ENCODE measurements around the gene GTPBP2. TPM values are rescaled to one million over a fixed set of nuclear protein-coding genes. Genes with fewer than 3 reads are reported as not detected.

GTPBP2 gene
- total and polyA plus RNA-seq, 4 donors, result 22.9 to 62.8 (median 61.4) TPM

Other genes with a start within 250 kb of the GTPBP2 start
- 10 to 100 TPM; 19.5 to 30.5 TPM for gene ABCC10, start 201.7 kb downstream of the GTPBP2 start, total RNA-seq
- gene ABCC10, start 201.7 kb downstream of the GTPBP2 start, polyA plus RNA-seq, result 10 to 100 TPM in 1 of 2 donors, 1 to 10 TPM in 1; 1.4 to 35.1 TPM
- not detected for gene DLK2, start 173.7 kb downstream of the GTPBP2 start, total RNA-seq
- not detected for gene DLK2, start 173.7 kb downstream of the GTPBP2 start, polyA plus RNA-seq
- gene TJAP1, start 151.7 kb downstream of the GTPBP2 start, total RNA-seq, result 10 to 100 TPM; 30.6 to 35.5 TPM
- 10 to 100 TPM in 1 of 2 donors, 1 to 10 TPM in 1; 6.3 to 38.7 TPM for gene TJAP1, start 151.7 kb downstream of the GTPBP2 start, polyA plus RNA-seq
- gene LRRC73, start 118.9 kb downstream of the GTPBP2 start, total RNA-seq, result under 1 TPM; 0.39 to 0.62 TPM
- gene LRRC73, start 118.9 kb downstream of the GTPBP2 start, polyA plus RNA-seq, result 1 to 10 TPM in 1 of 2 donors, under 1 TPM in 1; 0.50 to 1.6 TPM
- gene YIPF3, start 112.3 kb downstream of the GTPBP2 start, total RNA-seq, result 10 to 100 TPM; 64.5 to 78.5 TPM
- gene YIPF3, start 112.3 kb downstream of the GTPBP2 start, polyA plus RNA-seq, result 100 to 1,000 TPM in 1 of 2 donors, 10 to 100 TPM in 1; 33.4 to 103 TPM
- 10 to 100 TPM; 27.4 to 27.6 TPM for gene POLR1C, start 112.2 kb downstream of the GTPBP2 start, total RNA-seq
- 10 to 100 TPM; 11.0 to 16.5 TPM for gene POLR1C, start 112.2 kb downstream of the GTPBP2 start, polyA plus RNA-seq
- 10 to 100 TPM; 19.7 to 30.6 TPM for gene XPO5, start 53.2 kb downstream of the GTPBP2 start, total RNA-seq
- gene XPO5, start 53.2 kb downstream of the GTPBP2 start, polyA plus RNA-seq, result 10 to 100 TPM in 1 of 2 donors, 1 to 10 TPM in 1; 2.6 to 13.7 TPM
- 10 to 100 TPM in 1 of 2 donors, 1 to 10 TPM in 1; 8.3 to 15.2 TPM for gene POLH, start 53.1 kb downstream of the GTPBP2 start, total RNA-seq
- 1 to 10 TPM; 3.6 to 5.5 TPM for gene POLH, start 53.1 kb downstream of the GTPBP2 start, polyA plus RNA-seq
- gene MAD2L1BP, start 6.6 kb upstream of the GTPBP2 start, total RNA-seq, result 10 to 100 TPM; 13.6 TPM
- gene MAD2L1BP, start 6.6 kb upstream of the GTPBP2 start, polyA plus RNA-seq, result 10 to 100 TPM; 19.2 to 24.3 TPM
- under 1 TPM; 0.23 to 0.75 TPM for gene RSPH9, start 15.8 kb upstream of the GTPBP2 start, total RNA-seq
- under 1 TPM; 0.13 to 0.54 TPM for gene RSPH9, start 15.8 kb upstream of the GTPBP2 start, polyA plus RNA-seq
- 10 to 100 TPM; 26.1 to 26.5 TPM for gene MRPS18A, start 58.5 kb upstream of the GTPBP2 start, total RNA-seq
- 10 to 100 TPM; 41.8 to 50.2 TPM for gene MRPS18A, start 58.5 kb upstream of the GTPBP2 start, polyA plus RNA-seq
- 100 to 1,000 TPM; 107 to 247 TPM for gene VEGFA, start 140.9 kb upstream of the GTPBP2 start, total RNA-seq
- 1 to 10 TPM; 7.6 to 8.0 TPM for gene VEGFA, start 140.9 kb upstream of the GTPBP2 start, polyA plus RNA-seq

All from aorta (tissue), 4 donors.